Heart left ventricle (tissue), 13 donors: ENCODE results near the gene DEPDC1B.

ENCODE experiments used
- CTCF ChIP-seq, 12 donors: fragments of 200-600 bp; sonication (generic) in 4 of 12; IDR thresholded peaks; one replicate each; pipeline versions ENCODE4 v1.5.0 to v1.8.0; 2018 to 2022; ENCODE audit warnings: antibody characterized with exemption in 12 of 12, mild to moderate bottlenecking in 5 of 12
- POLR2A ChIP-seq, 2 donors: fragments of 450-650 bp; IDR thresholded peaks; one replicate each; pipeline ENCODE4 v1.6.1; 2017; ENCODE audit warnings: antibody characterized with exemption in 2 of 2, mild to moderate bottlenecking in 2 of 2, moderate library complexity in 2 of 2
- donor health status: ischemic (EF 13 %, LVEDD 7.1; RV severe dilation, severe dysfunction).
- donor health status: DM: no; HTN: yes; CAD: no.
- donor health status: DM: no; HTN: no; CAD: no.
- donor health status: ischemic (EF 25% LVEDD 6.9; RV normal size, moderate dysfunction).
- donor health status: ischemic (EF 25% LVEDD 5.7; RV mildly dilated, moderate dysfunction).
- donor health status: ischemic (EF 35%, LVEDD 5.7; RV mildly dilated, moderate dysfunction).
- donor health status: nonischemic (EF 11% LVEDD 7.7; RV severe dilation, severe dysfunction).
- donor health status: DM: yes; HTN: yes; CAD: no.
- donor health status: PGD.
- donor health status: ischemic (EF 29% LVEDD 5.4; RV normal size, mild dysfunction).
- donor health status: nonischemic (EF 23%, LVEDD 6.1; RV moderate dilation, normal function).

- TF ChIP-seq CTCF (IDR thresholded peaks at IDR 0.05) (no peak), POLR2A (IDR thresholded peaks at IDR 0.05) (no peak)
Measured at GRCh38 chr5:60549841-60550240, 150.1 kb downstream of the DEPDC1B start.
